GM21528 (cell line): ENCODE results near the gene FKBP4.

Experiments used
- ATAC-seq: cut with Tn5 transposase; IDR thresholded peaks from one replicate; pipeline ENCODE4 v1.9.1; 2021; ENCODE audit warnings: mild to moderate bottlenecking, moderate library complexity; ENCODE audit not compliant: unreplicated experiment, low FRiP score

FKBP4 gene

DNA sequence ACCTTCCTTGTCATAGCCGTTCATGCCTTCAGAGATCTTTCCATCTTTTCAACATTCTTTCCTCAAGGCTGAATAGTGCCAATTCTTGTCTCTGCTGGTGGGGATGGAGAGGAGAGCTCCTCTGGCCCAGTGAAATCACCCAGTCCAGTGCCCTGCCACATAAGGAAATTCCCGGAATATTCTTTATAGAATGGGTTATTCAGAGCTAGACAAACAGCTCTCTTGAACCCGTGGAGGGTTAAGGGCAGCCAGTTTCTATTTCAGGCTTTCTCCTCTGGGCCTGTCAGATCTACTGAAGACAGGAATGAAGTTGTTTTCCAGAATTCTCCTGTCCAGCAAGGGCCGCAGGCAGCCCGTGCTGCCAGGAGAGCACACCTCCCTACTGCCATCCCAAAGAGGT lies 48.2 kb downstream of the FKBP4 start:
- no peak for ATAC-seq

- no peak for ATAC-seq
These were observed 50.0 kb downstream of the FKBP4 start for GRCh38 chr12:2844786-2845185.

DNA sequence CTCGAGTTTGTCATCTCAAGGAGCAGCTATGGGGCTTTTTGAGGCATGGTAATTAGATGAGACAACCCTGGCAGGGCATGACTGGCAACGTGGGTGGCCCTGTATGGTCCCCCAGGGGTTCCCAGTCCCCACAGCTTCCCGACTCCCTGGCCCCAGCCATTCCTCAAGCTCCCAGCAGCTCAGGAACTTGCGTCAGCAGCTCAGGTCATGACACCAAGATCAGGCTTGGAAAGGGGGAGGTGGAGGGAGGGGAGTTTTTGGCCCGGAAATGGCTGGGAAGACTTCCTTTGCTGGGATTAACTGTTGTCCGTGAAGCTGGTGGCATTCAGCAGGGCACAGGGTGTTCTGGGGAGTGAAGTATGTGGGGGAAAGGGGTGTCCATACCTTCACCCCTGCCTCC lies 50.5 kb downstream of the FKBP4 start:
- ATAC-seq = no peak

DNA sequence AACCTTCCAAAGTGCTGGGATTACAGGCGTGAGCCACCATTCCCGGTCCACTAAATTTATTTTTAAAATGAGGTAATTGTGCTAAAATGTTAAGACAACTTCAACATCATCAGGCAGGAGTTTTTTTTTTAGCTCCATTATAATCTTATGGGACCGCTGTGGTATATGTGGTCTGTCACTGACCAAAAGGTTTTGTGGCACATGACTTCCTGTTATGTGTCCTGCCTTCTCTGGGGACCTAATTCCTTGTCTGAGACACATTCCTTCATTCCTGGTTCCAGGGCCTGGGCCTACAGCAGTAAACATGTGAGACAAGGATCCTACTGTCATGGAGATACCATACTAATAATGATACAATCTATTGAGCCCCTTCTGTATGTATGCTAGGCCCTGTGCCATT lies 57.2 kb downstream of the FKBP4 start:
- ATAC-seq = no peak

DNA sequence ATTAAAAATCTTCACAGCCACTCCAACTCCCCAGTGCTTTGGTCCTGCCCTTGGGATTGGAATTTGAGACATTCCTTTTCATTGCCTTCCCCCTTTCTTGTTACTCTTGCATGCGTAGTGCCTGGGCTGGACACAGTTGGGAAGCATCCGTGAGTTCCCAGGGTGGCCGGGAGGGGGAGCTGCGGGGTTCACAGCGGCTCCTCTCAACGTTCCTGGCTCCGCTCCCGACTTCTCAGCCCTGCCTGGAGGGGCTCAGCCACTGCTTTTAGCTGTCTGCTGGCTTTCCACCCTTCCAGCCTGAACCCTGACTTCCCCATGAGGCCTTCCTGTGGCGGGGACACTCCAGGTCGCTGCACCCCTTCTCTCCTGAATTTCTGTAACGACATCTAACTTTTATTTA lies 58.9 kb downstream of the FKBP4 start:
- ATAC-seq = no peak
